H1 (cell line): ENCODE results near the gene MCC. TPM values are rescaled to one million over a fixed set of nuclear protein-coding genes. Genes with fewer than 3 reads are reported as not detected.

Source experiments
- CREB1 ChIP-seq: IDR thresholded peaks from 2 replicates; pipeline ENCODE4 v1.6.1; 2012; ENCODE audit warnings: inconsistent platforms
- GABPA ChIP-seq: IDR thresholded peaks from 2 replicates; pipeline ENCODE4 v1.6.1; 2011; ENCODE audit warnings: mild to moderate bottlenecking, low read length, moderate library complexity, borderline replicate concordance; ENCODE audit not compliant: insufficient read depth
- GTF2F1 ChIP-seq: IDR thresholded peaks from 2 replicates; pipeline ENCODE4 v1.6.1; 2012; ENCODE audit warnings: low read depth, low read length, improper control_type of control experiment, borderline replicate concordance
- JUN ChIP-seq: IDR thresholded peaks from 2 replicates; pipeline ENCODE4 v1.6.1; 2011; ENCODE audit warnings: low read depth, mild to moderate bottlenecking, improper control_type of control experiment, low read length
- KDM1A ChIP-seq: fragments of 200-600, 300-600 bp; sonication (generic); IDR thresholded peaks from 2 replicates; pipeline ENCODE4 v1.7.1; 2016; ENCODE audit warnings: mild to moderate bottlenecking, low read length, borderline replicate concordance
- MAFK ChIP-seq: IDR thresholded peaks from 2 replicates; pipeline ENCODE4 v1.6.1; 2012; ENCODE audit warnings: low read depth, mild to moderate bottlenecking, improper control_type of control experiment, low read length
- PHF8 ChIP-seq: fragments of 200-600 bp; sonication (generic); conservative IDR thresholded peaks from 2 replicates; pipeline ENCODE4 v1.7.1; 2012; ENCODE audit warnings: low read depth, mild to moderate bottlenecking, inconsistent platforms, low read length, moderate library complexity
- RFX5 ChIP-seq: IDR thresholded peaks from 2 replicates; pipeline ENCODE4 v1.6.1; 2011; ENCODE audit warnings: low read depth, low read length, improper control_type of control experiment, borderline replicate concordance
- SP2 ChIP-seq: IDR thresholded peaks from 2 replicates; pipeline ENCODE4 v1.6.1; 2012; ENCODE audit warnings: mild to moderate bottlenecking, low read length, inconsistent platforms
- SP4 ChIP-seq: IDR thresholded peaks from 2 replicates; pipeline ENCODE4 v1.6.1; 2012; ENCODE audit warnings: low read length, inconsistent platforms
- SUZ12 ChIP-seq: fragments of 200-600 bp; sonication (generic); IDR thresholded peaks from 2 replicates; pipeline ENCODE4 v1.6.1; 2012; ENCODE audit warnings: mild to moderate bottlenecking, inconsistent platforms, low read length, moderate library complexity, mixed read lengths
- TAF1 ChIP-seq: IDR thresholded peaks from 2 replicates; pipeline ENCODE4 v1.6.1; 2011; ENCODE audit warnings: mild to moderate bottlenecking, low read depth, low read length
- polyA plus RNA-seq, 7 experiments: library from polyadenylated mRNA; depleted of rRNA in 3 of 7; stranded (reverse) in 5 of 7; unstranded in 2 of 7; fragments of >200 nt in 5 of 7; fragments of 200-250 nt in 2 of 7; gene quantifications; 1 replicate in 5 of 7; 2 replicates in 1 of 7; 4 replicates in 1 of 7; pipeline versions ENCODE4 v1.2.1 to v1.2.3, GENCODE V29; 2011 to 2013; ENCODE audit warnings: missing spikeins in 2 of 7, mixed read lengths in 2 of 7
- total RNA-seq: library from RNA; stranded (reverse); fragmentation: NEBNext Ultra II Directional; extraction: Animal tissue kit (Norgen Biotek cat#: 25700); gene quantifications from 2 replicates; pipeline ENCODE4 v1.2.1, GENCODE V29; 2021
- TF ChIP-seq, protein P1 (sequence below), 3 experiments: IDR thresholded peaks; 1 replicate in 2 of 3; 2 replicates in 1 of 3; pipeline versions ENCODE4 v1.5.1 to v1.6.1; 2011; ENCODE audit warnings: low read length in 3 of 3, mild to moderate bottlenecking in 3 of 3, inconsistent platforms in 2 of 3, low read depth in 1 of 3, moderate library complexity in 1 of 3; ENCODE audit not compliant: insufficient read depth in 1 of 3; ENCODE audit errors: control extremely low read depth in 1 of 3
- TF ChIP-seq, protein P2 (sequence below): IDR thresholded peaks from 2 replicates; pipeline ENCODE4 v1.6.1; 2011; ENCODE audit warnings: low read depth, mild to moderate bottlenecking, low read length; ENCODE audit not compliant: insufficient read depth

Gene MCC
- total and polyA plus RNA-seq, 2 of the 8 experiments (the other 6 are each of a cell fraction or from before 2014, with no cell fraction given), result 2.6 to 18.3 TPM

DNA sequence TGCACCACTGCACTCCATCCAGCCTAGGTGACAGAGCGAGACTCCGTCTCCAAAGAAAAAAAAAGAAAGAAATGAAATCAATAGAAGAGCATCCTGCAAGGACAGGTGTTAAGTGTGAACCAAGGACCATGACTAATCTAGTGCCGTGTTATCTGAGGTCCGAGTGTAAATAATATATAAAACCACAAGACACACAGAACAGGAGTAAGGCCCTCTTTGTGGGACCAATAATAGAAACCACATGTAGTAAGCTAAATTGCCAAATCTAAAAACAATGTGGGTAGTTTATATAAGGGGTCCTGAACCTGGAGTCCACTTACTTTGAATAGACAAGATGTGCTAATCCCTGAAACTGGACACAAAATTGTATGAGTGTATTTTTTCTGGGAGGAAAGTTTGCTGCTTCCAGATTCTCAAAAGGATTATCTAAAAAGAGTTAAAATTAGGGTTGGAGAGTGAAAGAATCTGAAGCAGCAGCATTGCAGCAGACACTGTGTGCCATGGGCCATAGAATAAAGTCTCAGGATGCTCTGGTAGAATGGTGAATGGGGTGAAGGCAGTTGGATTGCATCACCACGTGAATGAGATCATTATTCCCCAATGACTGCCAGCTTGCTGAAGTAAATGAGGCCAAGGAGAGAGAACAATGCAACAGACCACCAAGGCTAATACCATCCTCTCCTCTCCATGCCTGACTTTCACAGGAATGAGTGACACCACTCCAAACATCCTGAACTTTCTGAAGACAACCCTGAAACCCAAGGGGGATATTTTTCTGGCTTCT, 288.9 kb downstream of the MCC start (continued):
- TF ChIP-seq MAFK (no peak), KDM1A (no peak), JUN (peak; percentile 57; the same call in 1 of the 2 replicates), PHF8 (no peak), TAF1 (no peak), SP2 (no peak), SUZ12 (no peak), GABPA (no peak), SP4 (no peak), GTF2F1 (no peak), RFX5 (no peak), CREB1 (no peak)
- TF ChIP-seq, protein P1, sequence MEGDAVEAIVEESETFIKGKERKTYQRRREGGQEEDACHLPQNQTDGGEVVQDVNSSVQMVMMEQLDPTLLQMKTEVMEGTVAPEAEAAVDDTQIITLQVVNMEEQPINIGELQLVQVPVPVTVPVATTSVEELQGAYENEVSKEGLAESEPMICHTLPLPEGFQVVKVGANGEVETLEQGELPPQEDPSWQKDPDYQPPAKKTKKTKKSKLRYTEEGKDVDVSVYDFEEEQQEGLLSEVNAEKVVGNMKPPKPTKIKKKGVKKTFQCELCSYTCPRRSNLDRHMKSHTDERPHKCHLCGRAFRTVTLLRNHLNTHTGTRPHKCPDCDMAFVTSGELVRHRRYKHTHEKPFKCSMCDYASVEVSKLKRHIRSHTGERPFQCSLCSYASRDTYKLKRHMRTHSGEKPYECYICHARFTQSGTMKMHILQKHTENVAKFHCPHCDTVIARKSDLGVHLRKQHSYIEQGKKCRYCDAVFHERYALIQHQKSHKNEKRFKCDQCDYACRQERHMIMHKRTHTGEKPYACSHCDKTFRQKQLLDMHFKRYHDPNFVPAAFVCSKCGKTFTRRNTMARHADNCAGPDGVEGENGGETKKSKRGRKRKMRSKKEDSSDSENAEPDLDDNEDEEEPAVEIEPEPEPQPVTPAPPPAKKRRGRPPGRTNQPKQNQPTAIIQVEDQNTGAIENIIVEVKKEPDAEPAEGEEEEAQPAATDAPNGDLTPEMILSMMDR (IDR thresholded peaks at IDR 0.05; ENCODE audit: control extremely low read depth in 1 of 3, insufficient read depth in 1 of 3, low read depth in 1 of 3, low read length in 3 of 3), result no peak
- TF ChIP-seq, protein P2, sequence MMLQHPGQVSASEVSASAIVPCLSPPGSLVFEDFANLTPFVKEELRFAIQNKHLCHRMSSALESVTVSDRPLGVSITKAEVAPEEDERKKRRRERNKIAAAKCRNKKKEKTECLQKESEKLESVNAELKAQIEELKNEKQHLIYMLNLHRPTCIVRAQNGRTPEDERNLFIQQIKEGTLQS, result peak; percentile 69; the same call in 1 of the 2 replicates
